SK-N-MC (cell line): ENCODE results near the gene GNG4.

Source experiments
- EZH2 ChIP-seq: fragments of 200-600 bp; sonication (generic); IDR thresholded peaks from one replicate; pipeline ENCODE4 v1.6.1; 2017; ENCODE audit warnings: antibody characterized with exemption
- FOXP2 ChIP-seq: optimal IDR thresholded peaks from 2 replicates; pipeline ENCODE3; 2011; ENCODE audit warnings: mild to moderate bottlenecking, moderate library complexity; ENCODE audit not compliant: insufficient read depth; ENCODE audit errors: extremely low read length, control extremely low read depth
- POLR2AphosphoS5 ChIP-seq: IDR thresholded peaks from 2 replicates; pipeline ENCODE4 v1.6.1; 2012; ENCODE audit warnings: mild to moderate bottlenecking, low read depth, low read length, borderline replicate concordance

GRCh38 chr1:235657269-235657668 lies 7.7 kb upstream of the GNG4 start:
- TF ChIP-seq POLR2AphosphoS5 (no peak), EZH2 (no peak), FOXP2 (no peak)
